Stimulated activated CD8-positive, alpha-beta memory T cell treated with anti-CD3 and anti-CD28 coated beads, Interleukin-7, amount 100 ng/mL, for 1 hour (primary cell): ENCODE results near the gene CTDP1.
"Not testable (repeated sequence)": the region's sequence is repeated elsewhere in the genome, so short reads cannot be mapped to it uniquely, and the experiment has no call there.

Experiments
- DNase-seq, 2 donors: peaks; one replicate each; pipeline ENCODE4 v3.0.0-alpha.2; 2020; ENCODE audit warnings: low read depth in 2 of 2

The CTDP1 gene

GRCh38 chr18:79697976-79698375, 18.4 kb downstream of the CTDP1 start:
- no peak for DNase-seq

GRCh38 chr18:79698668-79699335, 19.2 kb downstream of the CTDP1 start:
- DNase-seq, result no peak

- no peak for DNase-seq
Observed at GRCh38 chr18:79699653-79700052, 20.1 kb downstream of the CTDP1 start.

- no peak for DNase-seq
Observed at GRCh38 chr18:79702906-79703305, 23.3 kb downstream of the CTDP1 start.

DNA sequence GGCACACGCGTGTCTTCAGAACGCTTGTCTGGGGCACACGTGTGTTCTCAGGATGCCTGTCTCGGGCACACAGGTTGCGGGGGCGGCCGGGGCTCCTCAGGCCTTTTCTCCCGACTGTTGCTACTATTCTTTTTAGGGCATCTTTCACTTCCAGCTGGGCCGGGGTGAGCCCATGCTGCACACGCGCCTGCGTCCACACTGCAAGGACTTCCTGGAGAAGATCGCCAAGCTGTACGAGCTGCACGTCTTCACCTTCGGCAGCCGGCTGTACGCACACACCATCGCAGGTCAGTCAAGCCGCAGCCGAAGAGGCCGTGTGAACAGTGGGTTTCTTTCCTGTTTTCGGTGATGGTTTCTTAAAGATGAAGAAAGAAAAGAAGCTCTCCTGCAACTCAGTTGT, 25.0 kb downstream of the CTDP1 start:
- DNase-seq, result no peak

DNA sequence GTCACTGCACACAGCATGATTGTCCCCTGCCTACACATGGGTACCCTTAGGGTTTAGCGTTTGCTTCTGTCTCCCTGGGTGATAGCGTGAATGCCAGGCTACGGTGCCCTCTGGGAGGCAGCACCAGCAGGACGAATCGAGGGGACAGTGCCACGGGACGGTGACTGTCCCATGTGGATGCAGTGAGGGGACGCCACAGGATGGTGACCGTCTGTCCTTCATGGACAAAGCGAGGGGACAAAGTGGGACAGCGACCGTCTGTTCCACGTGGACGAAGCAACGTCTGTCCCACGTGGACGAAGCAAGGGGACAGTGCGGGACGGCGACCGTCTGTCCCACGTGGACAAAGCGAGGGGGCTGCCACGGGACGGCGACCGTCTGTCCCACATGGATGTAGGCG, 25.7 kb downstream of the CTDP1 start:
- no peak for DNase-seq

DNA sequence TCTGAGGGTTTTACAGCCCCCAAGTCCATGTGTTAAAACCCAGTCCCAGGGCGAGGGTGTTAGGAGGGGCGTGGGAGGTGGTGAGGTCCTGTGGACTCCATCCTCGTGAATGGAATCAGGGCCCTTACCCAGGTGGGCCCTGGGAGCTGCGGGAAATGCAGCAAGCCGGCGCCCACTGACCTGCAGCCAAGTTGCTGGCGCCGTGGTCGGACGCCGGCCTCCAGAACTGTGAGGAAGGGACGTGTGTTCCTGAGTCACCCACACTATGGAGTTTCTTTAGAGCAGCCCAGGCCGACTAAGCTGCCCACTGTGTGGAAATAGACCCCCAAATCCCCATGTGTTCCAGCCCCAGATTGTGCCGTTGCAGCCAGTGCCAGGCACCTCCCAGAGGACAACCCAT, 26.4 kb downstream of the CTDP1 start:
- no peak for DNase-seq

DNA sequence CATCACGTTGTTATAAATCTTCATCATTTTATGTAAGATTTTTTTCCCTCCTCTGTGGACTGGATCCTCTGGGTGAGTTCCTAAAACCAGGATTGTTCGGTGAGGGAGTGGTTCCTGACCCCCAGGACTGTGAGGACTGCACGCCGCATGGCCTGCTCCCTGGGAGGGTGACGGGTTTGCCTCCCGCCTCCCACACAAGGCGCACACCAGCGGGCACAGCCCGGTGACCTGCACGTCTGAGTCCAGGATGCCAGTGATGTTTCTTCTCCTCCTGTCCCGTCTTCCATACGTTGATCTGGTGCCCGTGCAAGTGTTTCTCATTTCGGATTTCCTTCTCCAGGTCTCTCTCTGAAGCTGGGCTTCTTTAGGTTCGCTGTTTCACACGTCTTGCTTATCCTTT, 27.1 kb downstream of the CTDP1 start:
- DNase-seq, result no peak

- no peak for DNase-seq
Observed at GRCh38 chr18:79707239-79707638, 27.6 kb downstream of the CTDP1 start.

GRCh38 chr18:79707671-79708070, 28.1 kb downstream of the CTDP1 start:
- DNase-seq, result no peak

DNA sequence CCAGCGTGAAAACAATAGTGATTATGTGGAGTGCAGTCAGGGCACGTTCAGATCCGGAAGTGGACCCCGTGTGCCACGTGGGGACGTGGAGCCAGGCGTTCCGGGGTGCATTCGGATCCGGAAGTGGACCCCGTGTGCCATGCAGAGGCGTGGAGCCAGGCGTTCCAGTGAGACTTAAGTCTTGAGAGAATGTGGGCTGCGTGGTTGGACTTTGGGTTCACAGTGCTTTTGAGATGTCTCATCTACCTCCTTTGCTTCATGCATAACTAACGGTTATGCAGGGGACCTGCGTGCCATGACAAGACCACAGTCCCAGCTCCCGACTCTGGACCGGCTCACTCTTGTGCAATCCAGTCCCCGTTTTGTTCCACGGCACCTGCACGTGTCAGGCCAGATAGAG, 28.8 kb downstream of the CTDP1 start:
- DNase-seq, result no peak

- DNase-seq, result no peak
Observed at GRCh38 chr18:79712206-79712857, 32.7 kb downstream of the CTDP1 start.

GRCh38 chr18:79713341-79713740, 33.7 kb downstream of the CTDP1 start:
- DNase-seq, result no peak

- DNase-seq, result no peak
Observed at GRCh38 chr18:79714531-79715240, 35.1 kb downstream of the CTDP1 start.

GRCh38 chr18:79715280-79715679, 35.7 kb downstream of the CTDP1 start:
- DNase-seq, result no peak

- DNase-seq, result no peak
Observed at GRCh38 chr18:79717059-79717458, 37.5 kb downstream of the CTDP1 start.

DNA sequence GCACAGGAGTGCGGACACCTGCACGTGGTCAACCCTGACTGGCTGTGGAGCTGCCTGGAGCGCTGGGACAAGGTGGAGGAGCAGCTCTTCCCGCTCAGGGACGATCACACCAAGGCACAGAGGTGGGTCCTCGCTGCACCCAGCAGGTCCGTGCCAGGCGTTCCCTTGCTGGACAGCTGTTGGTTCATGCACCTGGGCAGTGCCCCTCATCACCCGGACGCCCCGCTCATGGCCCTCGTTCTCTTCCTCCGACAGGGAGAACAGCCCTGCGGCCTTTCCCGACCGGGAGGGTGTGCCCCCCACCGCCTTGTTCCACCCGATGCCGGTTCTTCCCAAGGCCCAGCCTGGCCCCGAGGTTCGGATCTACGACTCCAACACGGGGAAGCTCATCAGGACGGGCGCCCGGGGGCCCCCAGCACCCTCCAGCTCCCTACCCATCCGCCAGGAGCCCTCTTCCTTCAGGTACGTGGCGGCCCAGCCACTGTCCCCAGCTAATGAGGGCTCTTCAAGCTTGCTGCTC, 38.0 kb downstream of the CTDP1 start:
- no peak for DNase-seq

GRCh38 chr18:79718126-79718525, 38.5 kb downstream of the CTDP1 start:
- no peak for DNase-seq

DNA sequence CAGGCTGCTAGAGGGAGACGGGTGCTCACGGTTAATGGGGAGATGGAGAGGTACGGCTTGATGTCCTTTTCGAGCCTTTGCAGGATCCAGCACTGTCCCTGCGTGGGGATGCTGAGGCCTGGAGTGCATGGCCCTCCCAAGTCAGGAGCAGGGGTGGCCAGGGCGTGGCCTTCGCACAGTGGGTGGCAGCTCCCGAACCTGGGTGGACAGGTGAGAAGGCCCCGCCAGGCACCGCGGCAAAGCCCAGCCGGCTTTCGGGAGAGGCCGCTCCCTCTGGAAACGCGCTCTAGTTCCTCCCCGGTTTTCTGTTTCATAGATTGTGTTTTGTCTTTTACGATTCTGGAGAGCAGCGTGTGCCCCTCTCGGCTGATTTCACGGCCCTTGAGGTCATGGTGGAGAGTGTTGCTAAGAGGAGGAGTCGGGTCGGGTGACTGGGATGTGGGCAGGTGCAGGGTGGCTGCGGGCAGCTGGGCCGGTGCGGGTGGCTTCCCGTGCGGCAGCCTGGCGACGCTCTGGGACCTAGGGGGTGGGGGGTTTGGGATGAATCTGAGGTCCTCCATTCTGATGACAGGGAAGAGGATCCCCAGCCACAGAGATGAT, 39.4 kb downstream of the CTDP1 start:
- DNase-seq, result no peak

GRCh38 chr18:79719478-79720358, 40.1 kb downstream of the CTDP1 start:
- DNase-seq, result not testable (repeated sequence)

GRCh38 chr18:79720359-79720733, 40.7 kb downstream of the CTDP1 start:
- DNase-seq, result no peak

- no peak for DNase-seq
Observed at GRCh38 chr18:79723036-79723435, 43.4 kb downstream of the CTDP1 start.
